ENCODE results near the gene ATP6V1G2. TPM values are rescaled to one million over a fixed set of nuclear protein-coding genes. Genes with fewer than 3 reads are reported as not detected.
"Not testable (repeated sequence)": the region's sequence is repeated elsewhere in the genome, so short reads cannot be mapped to it uniquely, and the experiment has no call there.

Gene ATP6V1G2
- total RNA-seq, 1 donor from 2014 or later: 1.4 TPM

DNA sequence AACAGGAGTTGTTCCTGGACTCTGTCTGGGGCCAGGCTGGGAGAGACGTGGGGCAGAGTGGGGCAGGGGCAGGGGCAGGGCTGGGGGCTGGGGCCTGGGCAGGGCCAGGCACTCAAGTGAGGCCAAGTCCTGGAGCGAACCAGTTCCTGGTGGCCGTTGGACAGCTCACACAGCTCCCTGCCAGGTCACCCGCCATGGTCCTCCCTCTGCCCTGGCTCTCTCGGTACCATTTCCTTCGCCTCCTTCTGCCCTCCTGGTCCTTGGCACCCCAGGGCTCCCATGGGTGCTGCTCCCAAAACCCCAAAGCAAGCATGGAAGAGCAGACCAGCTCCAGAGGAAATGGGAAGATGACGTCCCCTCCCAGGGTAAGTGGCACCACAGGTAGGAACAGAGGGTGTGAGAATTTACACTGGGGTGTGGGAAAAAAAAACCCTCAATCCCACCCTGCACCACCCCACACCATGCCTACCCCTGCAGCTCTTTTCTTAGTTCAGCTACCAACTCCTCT lies 17.5 kb downstream of the ATP6V1G2 start, which contains the start of gene MCCD1:
Gene MCCD1, plus strand, starts transcription at position 142 of the 508 bp plus-strand sequence. Its CDS starts 53 bp downstream, at position 195.
- DNase-seq: no peak

DNA sequence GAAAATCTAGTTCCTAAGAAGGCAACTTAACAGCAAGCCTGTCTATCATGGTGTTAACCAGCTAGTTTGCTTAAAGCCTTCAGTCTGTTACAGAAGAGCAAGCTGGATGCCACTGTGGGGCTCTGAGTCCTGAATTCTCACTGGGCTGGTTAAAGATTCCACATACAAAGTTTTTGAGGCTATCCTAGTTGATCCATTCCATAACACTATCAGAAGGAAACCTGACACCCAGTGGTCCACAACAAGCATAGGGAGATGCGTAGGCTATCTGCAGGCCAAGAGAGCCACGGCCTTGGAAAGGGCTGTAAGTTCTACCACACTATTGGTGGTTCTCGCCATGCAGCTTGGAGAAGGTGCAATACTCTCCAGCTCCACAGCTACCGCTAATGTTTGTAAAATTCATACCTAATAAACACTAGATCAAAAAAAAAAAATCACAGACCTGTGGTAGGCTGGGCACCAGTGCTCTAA lies 18.1 kb downstream of the ATP6V1G2 start:
- no peak for DNase-seq

DNA sequence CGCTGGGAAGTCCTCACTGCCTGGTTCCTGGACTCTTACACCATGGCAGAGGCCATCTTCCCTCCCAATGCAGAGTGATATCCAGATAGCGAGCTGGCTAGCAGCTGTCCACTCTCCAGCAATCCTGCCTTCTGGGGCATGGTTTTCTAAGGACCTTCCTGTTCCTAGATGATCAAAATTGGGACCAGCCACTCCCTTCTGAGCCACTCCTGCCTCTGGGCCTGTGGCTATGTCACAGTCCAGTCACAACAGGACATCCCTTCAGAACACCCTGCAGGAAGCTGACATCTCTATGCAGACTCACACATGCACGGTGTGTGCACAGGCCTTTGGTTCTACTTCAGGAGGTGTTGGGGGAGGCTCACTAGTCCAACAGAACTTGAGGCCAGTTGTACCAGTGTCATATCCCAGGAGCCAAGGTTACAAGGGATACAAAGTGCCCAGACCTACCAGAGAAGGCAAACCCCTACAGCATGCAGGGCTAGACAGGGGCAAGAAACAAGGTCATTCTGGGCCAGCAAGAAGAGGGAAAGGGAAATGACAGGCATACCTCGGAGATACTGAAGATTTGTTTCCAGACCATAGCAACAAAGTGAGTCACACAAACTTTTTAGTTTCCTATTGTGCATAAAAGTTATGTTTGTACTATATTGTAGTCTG lies 20.3 kb downstream of the ATP6V1G2 start:
- no peak for DNase-seq

DNA sequence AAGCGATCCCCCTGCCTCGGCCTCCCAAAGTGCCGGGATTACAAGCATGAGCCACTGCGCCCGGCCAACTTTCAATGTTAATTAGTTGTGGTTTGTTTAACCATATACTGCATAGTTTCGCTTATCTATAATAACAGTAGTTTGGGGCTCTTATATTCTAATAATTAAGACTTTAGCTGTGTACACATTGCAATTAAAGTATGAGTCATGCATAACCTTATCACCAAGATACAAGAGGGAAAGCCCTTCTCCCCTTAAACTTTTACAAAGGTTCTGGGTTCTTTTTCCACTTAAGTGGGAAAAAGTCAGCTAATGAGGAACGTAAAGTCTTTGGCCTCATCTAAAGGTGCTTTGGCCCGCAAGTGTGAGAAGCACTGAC lies 20.9 kb downstream of the ATP6V1G2 start:
- no peak for DNase-seq

DNA sequence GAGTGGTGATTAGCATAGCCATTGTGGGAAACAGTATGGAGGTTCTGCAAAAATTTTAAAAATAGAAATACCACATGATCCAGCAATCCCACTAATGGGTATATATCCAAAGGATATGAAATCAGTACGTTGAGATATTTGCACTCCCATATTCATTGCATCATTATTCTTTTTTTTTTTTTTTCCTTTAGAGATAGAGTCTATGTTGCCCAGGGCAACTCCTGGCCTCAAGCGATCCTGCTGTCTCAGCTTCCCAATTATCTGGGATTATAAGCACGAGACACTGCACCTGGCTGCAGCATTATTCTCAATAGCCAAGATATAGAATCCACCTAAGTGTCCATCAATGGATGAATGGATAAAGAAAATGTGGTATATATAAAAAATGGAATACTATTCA lies 24.6 kb downstream of the ATP6V1G2 start:
- DNase-seq: no peak

DNA sequence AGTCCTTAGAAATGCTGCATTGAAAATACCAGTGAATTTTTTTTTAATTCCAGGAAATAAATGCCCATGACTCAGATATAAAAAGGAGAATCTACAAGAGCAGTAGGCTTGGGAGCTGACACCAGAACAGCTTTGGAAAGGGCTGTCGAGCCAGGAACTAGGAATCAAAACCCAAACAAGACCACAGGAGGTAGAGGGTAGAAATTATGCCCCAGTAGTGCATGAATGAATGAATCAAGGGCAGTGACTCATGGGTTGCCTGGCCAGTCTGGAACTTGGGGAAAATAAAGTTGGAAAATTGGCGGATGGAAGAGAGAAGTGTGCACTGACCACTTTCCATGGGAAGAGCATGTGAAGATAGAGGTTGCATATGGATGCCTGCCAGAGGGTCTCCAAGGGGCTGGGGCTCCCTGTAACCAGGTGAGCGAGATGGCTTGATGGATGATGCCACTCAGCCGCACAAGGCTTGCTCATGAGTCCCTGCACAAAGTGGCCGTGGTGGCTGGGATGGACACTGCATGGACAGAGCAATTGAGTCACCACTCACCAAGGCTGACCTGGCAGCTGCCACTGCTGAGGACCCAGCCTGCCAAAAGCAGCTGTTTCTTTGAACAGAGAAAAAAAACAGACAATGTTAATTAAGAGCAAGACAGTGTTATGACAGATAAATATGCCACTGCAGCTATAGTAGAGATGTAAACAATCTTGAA lies 32.8 kb downstream of the ATP6V1G2 start:
- no peak for DNase-seq

DNA sequence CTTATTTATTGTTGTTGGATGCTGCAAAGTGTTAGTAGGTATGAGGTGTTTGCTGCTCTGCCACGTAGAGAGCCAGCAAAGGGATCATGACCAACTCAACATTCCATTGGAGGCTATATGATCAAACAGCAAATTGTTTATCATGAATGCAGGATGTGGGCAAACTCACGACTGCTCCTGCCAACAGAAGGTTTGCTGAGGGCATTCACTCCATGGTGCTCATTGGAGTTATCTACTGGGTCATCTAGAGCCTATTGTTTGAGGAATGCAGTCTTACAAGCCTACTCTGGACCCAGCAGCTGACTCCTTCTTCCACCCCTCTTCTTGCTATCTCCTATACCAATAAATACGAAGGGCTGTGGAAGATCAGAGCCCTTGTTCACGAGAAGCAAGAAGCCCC lies 36.4 kb downstream of the ATP6V1G2 start:
- DNase-seq: no peak

DNA sequence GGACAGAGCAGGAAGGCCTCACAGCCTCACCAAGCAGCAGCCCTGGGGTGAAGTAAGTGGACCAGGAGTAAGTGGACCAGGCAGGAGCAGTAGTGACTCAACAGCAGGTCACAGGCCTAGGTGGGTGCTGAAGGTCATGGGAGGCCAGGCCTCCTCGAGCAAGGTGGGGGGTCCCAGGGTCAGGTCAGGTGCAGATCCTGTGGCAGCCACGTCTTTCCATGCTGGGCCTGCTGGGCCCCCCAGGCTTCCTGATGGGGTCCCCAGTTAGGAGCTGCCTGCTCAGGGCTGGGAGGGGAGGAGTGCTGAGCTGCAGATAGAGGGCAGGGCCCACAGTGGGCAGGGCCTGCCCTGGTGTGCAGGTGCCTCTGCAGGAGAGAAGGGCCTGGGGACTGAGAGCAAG lies 37.4 kb downstream of the ATP6V1G2 start:
- DNase-seq: not testable (repeated sequence)

DNA sequence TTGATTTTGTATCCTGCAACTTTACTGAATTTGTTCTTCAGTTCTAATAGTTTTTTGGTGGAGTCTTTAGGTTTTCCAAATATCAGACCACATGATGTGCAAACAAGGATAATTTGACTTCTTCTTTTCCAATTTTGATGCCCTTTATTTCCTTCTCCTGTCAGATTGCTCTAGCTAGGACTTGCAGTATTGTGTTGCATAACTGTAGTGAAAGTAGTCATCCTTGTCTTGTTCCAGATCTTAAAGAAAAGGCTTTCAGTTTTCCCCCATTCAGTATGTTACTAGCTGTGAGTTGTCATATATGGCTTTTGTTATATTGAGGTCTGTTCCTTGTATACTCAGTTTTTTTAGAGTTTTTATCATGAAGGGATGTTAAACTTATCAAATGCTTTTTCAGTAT lies 43.8 kb downstream of the ATP6V1G2 start:
- DNase-seq: no peak

DNA sequence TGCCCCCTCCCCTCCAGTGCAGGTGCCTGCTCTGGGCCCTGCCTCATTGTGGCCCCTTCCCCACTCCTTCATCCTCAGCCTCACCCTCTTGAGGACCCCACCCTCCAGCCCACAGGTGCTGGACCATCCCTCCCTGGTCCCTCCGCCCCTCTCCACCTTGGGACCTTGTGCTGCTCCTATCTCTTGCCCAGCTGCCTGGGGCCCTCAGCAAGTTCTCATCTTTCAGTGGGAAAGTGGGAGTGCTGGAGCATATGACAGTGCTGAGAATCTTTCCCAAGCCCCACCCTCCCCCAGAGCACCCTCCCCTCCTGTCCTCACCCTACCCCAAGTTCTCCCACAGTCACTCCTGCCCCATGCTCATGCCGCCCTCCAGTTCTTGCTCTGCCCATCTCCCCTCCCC lies 46.8 kb downstream of the ATP6V1G2 start:
- DNase-seq: not testable (repeated sequence)

DNA sequence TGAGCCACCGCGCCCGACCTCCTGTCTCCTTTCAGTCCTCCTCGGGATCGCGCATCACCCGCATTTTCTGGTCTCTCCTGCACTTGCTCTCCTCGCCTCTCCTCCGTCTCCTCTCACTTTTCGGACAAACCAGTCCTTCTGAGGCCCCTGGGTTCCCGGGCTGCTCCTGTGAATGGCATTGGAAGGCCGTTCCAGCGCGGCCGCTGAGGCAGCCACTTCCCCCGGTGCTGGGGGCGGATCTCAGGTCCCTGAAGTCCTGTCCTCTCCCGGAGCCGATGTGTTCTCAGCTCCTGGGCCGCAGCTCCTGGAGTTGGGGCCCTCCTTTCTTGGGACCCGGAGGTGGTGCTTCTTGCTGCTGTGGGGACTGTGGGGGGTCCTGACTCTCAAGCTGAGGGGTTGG lies 47.7 kb downstream of the ATP6V1G2 start:
- DNase-seq: no peak

DNA sequence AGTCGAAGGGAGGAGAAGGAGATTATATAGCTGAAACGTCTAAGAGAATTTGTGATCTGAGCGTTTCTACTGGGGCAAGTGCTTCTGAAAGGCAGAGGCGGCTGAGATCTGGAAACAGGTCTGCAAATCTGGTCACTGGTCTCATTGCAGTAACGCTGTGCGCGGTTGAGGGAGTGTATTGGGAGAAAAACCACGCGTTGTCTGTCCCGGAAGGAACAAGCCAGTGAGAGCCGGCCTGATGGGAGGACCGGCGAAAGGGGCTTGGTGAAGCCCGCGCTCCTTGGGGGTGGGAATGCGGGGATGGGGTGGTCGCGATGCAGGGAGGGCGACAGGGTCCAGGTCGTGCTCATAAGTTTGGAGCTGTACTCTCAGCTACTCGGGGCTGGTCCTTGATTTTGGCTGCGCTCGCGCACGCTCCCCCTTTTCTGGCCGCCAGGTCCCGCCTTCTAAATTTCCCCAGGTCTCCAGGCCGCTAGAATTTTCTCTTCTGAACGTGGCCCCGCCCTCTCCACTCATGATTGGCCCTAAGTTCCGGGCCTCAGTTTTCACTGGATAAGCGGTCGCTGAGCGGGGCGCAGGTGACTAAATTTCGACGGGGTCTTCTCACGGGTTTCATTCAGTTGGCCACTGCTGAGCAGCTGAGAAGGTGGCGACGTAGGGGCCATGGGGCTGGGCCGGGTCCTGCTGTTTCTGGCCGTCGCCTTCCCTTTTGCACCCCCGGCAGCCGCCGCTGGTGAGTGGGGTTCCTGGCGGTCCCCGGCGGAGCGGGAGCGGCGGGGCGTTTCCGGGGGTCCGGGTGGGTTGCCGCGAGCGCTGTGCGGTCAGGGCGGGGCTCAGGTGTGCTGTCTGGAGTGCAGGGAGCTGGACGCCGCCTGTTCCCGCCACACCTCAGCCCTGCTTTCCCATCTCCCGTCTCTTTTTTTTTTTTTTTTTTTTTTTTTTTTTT lies 48.6 kb downstream of the ATP6V1G2 start, which contains the start of gene MICB:
Gene MICB, plus strand, starts transcription at position 615 of the 946 bp plus-strand sequence. Its CDS starts 49 bp downstream, at position 664.
- DNase-seq: no peak

DNA sequence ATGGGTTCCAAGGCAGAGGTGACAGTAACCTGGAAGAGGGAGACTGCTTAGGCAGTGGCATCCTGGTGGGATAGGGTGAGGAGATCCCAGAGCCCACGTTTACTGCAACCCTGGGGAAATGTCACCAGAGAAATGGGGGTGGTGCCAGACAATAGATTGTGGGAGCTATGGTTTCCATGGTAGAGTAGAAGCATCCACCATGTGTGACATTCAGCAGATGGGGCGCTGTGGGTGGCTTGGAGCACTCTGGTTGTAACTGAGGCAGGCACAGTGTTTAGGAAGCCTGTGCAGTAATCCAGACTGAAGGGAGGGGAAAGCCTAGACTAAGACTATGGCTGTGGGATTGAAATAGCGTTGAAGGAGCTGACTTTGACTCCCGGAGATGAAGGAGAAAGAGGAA lies 49.6 kb downstream of the ATP6V1G2 start:
- not testable (repeated sequence) for DNase-seq

DNA sequence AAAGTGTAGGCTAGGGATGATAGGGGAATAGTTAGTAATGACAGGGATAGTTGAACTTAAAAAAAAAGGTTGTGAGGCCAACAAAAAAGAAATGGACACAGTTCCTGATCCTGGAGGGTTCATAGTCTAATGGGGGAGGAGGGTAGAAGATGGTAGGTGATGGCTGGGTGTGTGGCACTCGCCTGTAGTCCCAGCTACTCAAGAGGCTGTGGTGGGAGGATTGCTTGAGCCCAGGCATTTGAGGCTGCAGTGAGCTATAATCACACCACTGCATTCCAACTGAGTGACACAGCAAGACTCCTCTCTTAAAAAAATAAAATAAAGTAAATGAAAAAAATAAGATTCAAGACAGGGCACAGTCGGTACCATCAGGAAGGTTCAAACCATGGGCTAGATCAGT lies 50.8 kb downstream of the ATP6V1G2 start:
- DNase-seq: no peak

Small RNA genes lying within 50 kb of the gene (small RNA-seq; reads per million reads assigned to genes)
- gene AL663061.1 (ENCODE audit: low replicate concordance) (not detected), gene RF00019 (ENCODE audit: low replicate concordance) (not detected), gene SNORD117 (ENCODE audit: low replicate concordance) (435 reads per million, percentile 98 among the genes with 10 or more reads in this experiment), gene SNORD84 (ENCODE audit: low replicate concordance) (not detected)

Other genes starting within 250 kb of the ATP6V1G2 start
- 155 TPM for gene HLA-B, start 189.4 kb downstream of the ATP6V1G2 start, total RNA-seq
- gene MICA, start 143.0 kb downstream of the ATP6V1G2 start, total RNA-seq: 7.0 TPM
- 1.2 TPM for gene MICB, start 48.5 kb downstream of the ATP6V1G2 start, total RNA-seq
- not detected for gene MCCD1, start 17.6 kb downstream of the ATP6V1G2 start, total RNA-seq
- 267 TPM for gene DDX39B, start 4.6 kb downstream of the ATP6V1G2 start, total RNA-seq
- 12.1 TPM for gene NFKBIL1, start 1.0 kb upstream of the ATP6V1G2 start, total RNA-seq
- gene LTA, start 25.7 kb upstream of the ATP6V1G2 start, total RNA-seq: not detected
- 1.9 TPM for gene TNF, start 29.0 kb upstream of the ATP6V1G2 start, total RNA-seq
- gene LTB, start 35.8 kb upstream of the ATP6V1G2 start, total RNA-seq: 1.6 TPM
- gene LST1, start 39.7 kb upstream of the ATP6V1G2 start, total RNA-seq: 7.6 TPM
- gene NCR3, start 46.4 kb upstream of the ATP6V1G2 start, total RNA-seq: not detected
- 23.8 TPM for gene AIF1, start 68.6 kb upstream of the ATP6V1G2 start, total RNA-seq
- gene PRRC2A, start 74.1 kb upstream of the ATP6V1G2 start, total RNA-seq: 49.6 TPM
- gene BAG6, start 106.1 kb upstream of the ATP6V1G2 start, total RNA-seq: 101 TPM
- gene APOM, start 109.3 kb upstream of the ATP6V1G2 start, total RNA-seq: 1.2 TPM
- gene C6orf47, start 114.2 kb upstream of the ATP6V1G2 start, total RNA-seq: 14.1 TPM
- gene GPANK1, start 118.4 kb upstream of the ATP6V1G2 start, total RNA-seq: 8.2 TPM
- 75.8 TPM for gene CSNK2B, start 119.5 kb upstream of the ATP6V1G2 start, total RNA-seq
- 4.0 TPM for gene LY6G5B, start 123.4 kb upstream of the ATP6V1G2 start, total RNA-seq
- gene LY6G5C, start 134.5 kb upstream of the ATP6V1G2 start, total RNA-seq: not detected
- gene ABHD16A, start 156.7 kb upstream of the ATP6V1G2 start, total RNA-seq: 36.0 TPM
- gene LY6G6F, start 160.3 kb upstream of the ATP6V1G2 start, total RNA-seq: not detected
- 10.3 TPM for gene LY6G6D, start 168.7 kb upstream of the ATP6V1G2 start, total RNA-seq
- gene LY6G6C, start 175.1 kb upstream of the ATP6V1G2 start, total RNA-seq: 20.4 TPM
- gene MPIG6B, start 176.8 kb upstream of the ATP6V1G2 start, total RNA-seq: 0.59 TPM
- gene DDAH2, start 182.7 kb upstream of the ATP6V1G2 start, total RNA-seq: 62.2 TPM
- 185 TPM for gene CLIC1, start 189.9 kb upstream of the ATP6V1G2 start, total RNA-seq
- 9.1 TPM for gene MSH5, start 193.4 kb upstream of the ATP6V1G2 start, total RNA-seq
- 3.9 TPM for gene SAPCD1, start 216.0 kb upstream of the ATP6V1G2 start, total RNA-seq
- 0.99 TPM for gene VWA7, start 230.7 kb upstream of the ATP6V1G2 start, total RNA-seq
- 29.1 TPM for gene VARS1, start 249.1 kb upstream of the ATP6V1G2 start, total RNA-seq

Measured in skin of body (tissue), 3 donors.